Measurements from ENCODE around the gene LAMC1.

The LAMC1 gene

DNA sequence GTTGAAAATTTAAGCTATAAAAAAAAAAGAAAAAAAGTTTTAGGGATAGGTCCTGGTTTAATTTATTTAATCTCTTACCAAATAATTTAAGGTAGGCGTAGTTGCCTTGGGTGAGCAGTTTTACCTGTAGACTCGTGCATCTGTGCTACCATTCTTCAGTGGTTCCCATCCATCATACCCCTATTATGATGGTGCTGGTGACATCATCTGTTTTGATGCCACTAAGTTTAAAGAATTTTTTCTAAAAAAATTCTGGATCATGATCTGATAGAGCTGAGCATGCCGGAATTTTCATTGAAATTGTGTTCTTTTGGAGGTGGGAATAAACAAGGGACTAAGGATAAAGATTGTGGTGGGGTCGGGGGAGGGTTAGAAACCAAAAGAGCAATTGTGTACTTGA lies 15.7 kb downstream of the LAMC1 start:
- no peak overlapping the region for H3K27ac ChIP-seq (ENCODE audit: extremely low read depth, low read depth, low read length)
- ChIA-PET POLR2A (no interaction called here), CTCF (interaction anchor here (1.4 kb wide), 1 partner anchor 189 kb away, joined by 6 read pairs; no protein-coding TSS in a partner anchor)

DNA sequence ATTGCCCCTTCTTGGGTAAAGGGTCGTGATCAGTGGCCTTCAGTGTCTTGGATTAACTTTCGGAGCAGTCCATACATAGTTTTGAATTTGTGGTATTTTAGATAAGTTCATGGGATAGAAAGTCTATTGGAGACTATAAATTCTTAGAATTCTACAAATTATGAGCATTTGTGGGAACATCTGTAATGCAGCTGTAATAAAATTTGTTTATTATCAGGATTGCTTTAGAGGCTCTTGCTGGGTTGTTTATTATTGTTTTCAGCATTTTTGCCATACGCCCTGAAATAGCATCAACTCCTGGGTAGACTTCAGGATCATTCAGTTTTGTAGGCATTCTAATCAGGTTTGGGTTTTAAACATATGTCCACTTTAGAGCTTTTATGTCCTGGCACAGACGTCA lies 16.1 kb downstream of the LAMC1 start:
- POLR2A ChIA-PET = no interaction called here
- Histone ChIP-seq H3K4me3 (ENCODE audit: low read depth, low read length) (no peak overlapping the region), H3K4me1 (ENCODE audit: control insufficient read depth, insufficient read depth, low read length) (peaks cover 40% of the 10 kb centered on the region), H3K36me3 (ENCODE audit: control insufficient read depth in 2 of 2, insufficient read depth in 1 of 2, low read length in 2 of 2) (no peaks in the 10 kb centered on the region; a peak in 1 of 3 replicates), H3K9me3 (ENCODE audit: control insufficient read depth, insufficient read depth, low read depth, low read length) (no peaks in the 10 kb centered on the region), H3K27ac (ENCODE audit: extremely low read depth, low read depth, low read length) (no peak overlapping the region)
- TF ChIP-seq, protein P1, sequence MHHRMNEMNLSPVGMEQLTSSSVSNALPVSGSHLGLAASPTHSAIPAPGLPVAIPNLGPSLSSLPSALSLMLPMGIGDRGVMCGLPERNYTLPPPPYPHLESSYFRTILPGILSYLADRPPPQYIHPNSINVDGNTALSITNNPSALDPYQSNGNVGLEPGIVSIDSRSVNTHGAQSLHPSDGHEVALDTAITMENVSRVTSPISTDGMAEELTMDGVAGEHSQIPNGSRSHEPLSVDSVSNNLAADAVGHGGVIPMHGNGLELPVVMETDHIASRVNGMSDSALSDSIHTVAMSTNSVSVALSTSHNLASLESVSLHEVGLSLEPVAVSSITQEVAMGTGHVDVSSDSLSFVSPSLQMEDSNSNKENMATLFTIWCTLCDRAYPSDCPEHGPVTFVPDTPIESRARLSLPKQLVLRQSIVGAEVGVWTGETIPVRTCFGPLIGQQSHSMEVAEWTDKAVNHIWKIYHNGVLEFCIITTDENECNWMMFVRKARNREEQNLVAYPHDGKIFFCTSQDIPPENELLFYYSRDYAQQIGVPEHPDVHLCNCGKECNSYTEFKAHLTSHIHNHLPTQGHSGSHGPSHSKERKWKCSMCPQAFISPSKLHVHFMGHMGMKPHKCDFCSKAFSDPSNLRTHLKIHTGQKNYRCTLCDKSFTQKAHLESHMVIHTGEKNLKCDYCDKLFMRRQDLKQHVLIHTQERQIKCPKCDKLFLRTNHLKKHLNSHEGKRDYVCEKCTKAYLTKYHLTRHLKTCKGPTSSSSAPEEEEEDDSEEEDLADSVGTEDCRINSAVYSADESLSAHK (tag by site-specific recombination; IDR thresholded peaks at IDR 0.05) = no peak
- TF ChIP-seq RBAK (tag by site-specific recombination; IDR thresholded peaks at IDR 0.05) (no peak), REPIN1 (tag by site-specific recombination; IDR thresholded peaks at IDR 0.05; ENCODE audit: low read depth) (no peak), SALL2 (tag by site-specific recombination; IDR thresholded peaks at IDR 0.05; ENCODE audit: borderline replicate concordance) (no peak), ZFP41 (tag by site-specific recombination; IDR thresholded peaks at IDR 0.05; ENCODE audit: borderline replicate concordance) (no peak), KLF7 (tag by site-specific recombination; IDR thresholded peaks at IDR 0.05; ENCODE audit: borderline replicate concordance) (no peak), ZNF114 (tag by site-specific recombination; IDR thresholded peaks at IDR 0.05) (no peak), ZNF404 (tag by site-specific recombination; IDR thresholded peaks at IDR 0.05) (no peak), ZNF621 (tag by site-specific recombination; IDR thresholded peaks at IDR 0.05) (no peak), ZNF658 (tag by site-specific recombination; IDR thresholded peaks at IDR 0.05) (no peak), ZBTB21 (tag by site-specific recombination; IDR thresholded peaks at IDR 0.05) (no peak), ZNF707 (tag by site-specific recombination; IDR thresholded peaks at IDR 0.05) (no peak)
- TF ChIP-seq, protein P2, sequence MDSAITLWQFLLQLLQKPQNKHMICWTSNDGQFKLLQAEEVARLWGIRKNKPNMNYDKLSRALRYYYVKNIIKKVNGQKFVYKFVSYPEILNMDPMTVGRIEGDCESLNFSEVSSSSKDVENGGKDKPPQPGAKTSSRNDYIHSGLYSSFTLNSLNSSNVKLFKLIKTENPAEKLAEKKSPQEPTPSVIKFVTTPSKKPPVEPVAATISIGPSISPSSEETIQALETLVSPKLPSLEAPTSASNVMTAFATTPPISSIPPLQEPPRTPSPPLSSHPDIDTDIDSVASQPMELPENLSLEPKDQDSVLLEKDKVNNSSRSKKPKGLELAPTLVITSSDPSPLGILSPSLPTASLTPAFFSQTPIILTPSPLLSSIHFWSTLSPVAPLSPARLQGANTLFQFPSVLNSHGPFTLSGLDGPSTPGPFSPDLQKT (IDR thresholded peaks at IDR 0.05; ENCODE audit: borderline replicate concordance, low read depth, low read length) = no peak
- CTCF ChIA-PET = interaction anchor here (1.4 kb wide), 1 partner anchor 189 kb away, joined by 6 read pairs; no protein-coding TSS in a partner anchor

More for the DNA sequence above, 15.7 kb downstream of the LAMC1 start:
- peaks cover 36% of the 10 kb centered on the region for H3K4me1 ChIP-seq (ENCODE audit: control insufficient read depth, insufficient read depth, low read length)
- H3K36me3 ChIP-seq (ENCODE audit: control insufficient read depth in 2 of 2, insufficient read depth in 1 of 2, low read length in 2 of 2) = no peaks in the 10 kb centered on the region; a peak in 1 of 3 replicates
- TF ChIP-seq SP3 (tag by site-specific recombination; IDR thresholded peaks at IDR 0.05) = no peak
- peak; percentile 49; the same call in 1 of the 2 replicates for TF ChIP-seq ZNF629 (tag by site-specific recombination; IDR thresholded peaks at IDR 0.05)
- TF ChIP-seq, protein P3, sequence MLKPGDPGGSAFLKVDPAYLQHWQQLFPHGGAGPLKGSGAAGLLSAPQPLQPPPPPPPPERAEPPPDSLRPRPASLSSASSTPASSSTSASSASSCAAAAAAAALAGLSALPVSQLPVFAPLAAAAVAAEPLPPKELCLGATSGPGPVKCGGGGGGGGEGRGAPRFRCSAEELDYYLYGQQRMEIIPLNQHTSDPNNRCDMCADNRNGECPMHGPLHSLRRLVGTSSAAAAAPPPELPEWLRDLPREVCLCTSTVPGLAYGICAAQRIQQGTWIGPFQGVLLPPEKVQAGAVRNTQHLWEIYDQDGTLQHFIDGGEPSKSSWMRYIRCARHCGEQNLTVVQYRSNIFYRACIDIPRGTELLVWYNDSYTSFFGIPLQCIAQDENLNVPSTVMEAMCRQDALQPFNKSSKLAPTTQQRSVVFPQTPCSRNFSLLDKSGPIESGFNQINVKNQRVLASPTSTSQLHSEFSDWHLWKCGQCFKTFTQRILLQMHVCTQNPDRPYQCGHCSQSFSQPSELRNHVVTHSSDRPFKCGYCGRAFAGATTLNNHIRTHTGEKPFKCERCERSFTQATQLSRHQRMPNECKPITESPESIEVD (tag by site-specific recombination; IDR thresholded peaks at IDR 0.05) = peak; percentile 31; the same call in 1 of the 2 replicates
- peak; percentile 82 for TF ChIP-seq FEZF1 (tag by site-specific recombination; IDR thresholded peaks at IDR 0.05)
- TF ChIP-seq, protein P4, sequence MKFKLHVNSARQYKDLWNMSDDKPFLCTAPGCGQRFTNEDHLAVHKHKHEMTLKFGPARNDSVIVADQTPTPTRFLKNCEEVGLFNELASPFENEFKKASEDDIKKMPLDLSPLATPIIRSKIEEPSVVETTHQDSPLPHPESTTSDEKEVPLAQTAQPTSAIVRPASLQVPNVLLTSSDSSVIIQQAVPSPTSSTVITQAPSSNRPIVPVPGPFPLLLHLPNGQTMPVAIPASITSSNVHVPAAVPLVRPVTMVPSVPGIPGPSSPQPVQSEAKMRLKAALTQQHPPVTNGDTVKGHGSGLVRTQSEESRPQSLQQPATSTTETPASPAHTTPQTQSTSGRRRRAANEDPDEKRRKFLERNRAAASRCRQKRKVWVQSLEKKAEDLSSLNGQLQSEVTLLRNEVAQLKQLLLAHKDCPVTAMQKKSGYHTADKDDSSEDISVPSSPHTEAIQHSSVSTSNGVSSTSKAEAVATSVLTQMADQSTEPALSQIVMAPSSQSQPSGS (tag by site-specific recombination; IDR thresholded peaks at IDR 0.05; ENCODE audit: low read depth) = peak; percentile 83
- no peak for TF ChIP-seq ZNF335 (tag by site-specific recombination; conservative IDR thresholded peaks at IDR 0.05)
- 0 out of 2 replicates have a peak, but pooled peaks have one; percentile 18 for TF ChIP-seq ZEB2 (tag by site-specific recombination; IDR thresholded peaks at IDR 0.05)
- no peak for TF ChIP-seq ZNF626 (tag by site-specific recombination; IDR thresholded peaks at IDR 0.05)
- no peak for TF ChIP-seq ZNF324 (tag by site-specific recombination; IDR thresholded peaks at IDR 0.05)
- TF ChIP-seq, protein P5, sequence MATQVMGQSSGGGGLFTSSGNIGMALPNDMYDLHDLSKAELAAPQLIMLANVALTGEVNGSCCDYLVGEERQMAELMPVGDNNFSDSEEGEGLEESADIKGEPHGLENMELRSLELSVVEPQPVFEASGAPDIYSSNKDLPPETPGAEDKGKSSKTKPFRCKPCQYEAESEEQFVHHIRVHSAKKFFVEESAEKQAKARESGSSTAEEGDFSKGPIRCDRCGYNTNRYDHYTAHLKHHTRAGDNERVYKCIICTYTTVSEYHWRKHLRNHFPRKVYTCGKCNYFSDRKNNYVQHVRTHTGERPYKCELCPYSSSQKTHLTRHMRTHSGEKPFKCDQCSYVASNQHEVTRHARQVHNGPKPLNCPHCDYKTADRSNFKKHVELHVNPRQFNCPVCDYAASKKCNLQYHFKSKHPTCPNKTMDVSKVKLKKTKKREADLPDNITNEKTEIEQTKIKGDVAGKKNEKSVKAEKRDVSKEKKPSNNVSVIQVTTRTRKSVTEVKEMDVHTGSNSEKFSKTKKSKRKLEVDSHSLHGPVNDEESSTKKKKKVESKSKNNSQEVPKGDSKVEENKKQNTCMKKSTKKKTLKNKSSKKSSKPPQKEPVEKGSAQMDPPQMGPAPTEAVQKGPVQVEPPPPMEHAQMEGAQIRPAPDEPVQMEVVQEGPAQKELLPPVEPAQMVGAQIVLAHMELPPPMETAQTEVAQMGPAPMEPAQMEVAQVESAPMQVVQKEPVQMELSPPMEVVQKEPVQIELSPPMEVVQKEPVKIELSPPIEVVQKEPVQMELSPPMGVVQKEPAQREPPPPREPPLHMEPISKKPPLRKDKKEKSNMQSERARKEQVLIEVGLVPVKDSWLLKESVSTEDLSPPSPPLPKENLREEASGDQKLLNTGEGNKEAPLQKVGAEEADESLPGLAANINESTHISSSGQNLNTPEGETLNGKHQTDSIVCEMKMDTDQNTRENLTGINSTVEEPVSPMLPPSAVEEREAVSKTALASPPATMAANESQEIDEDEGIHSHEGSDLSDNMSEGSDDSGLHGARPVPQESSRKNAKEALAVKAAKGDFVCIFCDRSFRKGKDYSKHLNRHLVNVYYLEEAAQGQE (tag by site-specific recombination; IDR thresholded peaks at IDR 0.05) = no peak
- H3K9me3 ChIP-seq (ENCODE audit: control insufficient read depth, insufficient read depth, low read depth, low read length) = no peaks in the 10 kb centered on the region
- H3K4me3 ChIP-seq (ENCODE audit: low read depth, low read length) = no peak overlapping the region

Measured in HEK293 (cell line).